ENCODE measurements around the gene TBCEL.

DNA sequence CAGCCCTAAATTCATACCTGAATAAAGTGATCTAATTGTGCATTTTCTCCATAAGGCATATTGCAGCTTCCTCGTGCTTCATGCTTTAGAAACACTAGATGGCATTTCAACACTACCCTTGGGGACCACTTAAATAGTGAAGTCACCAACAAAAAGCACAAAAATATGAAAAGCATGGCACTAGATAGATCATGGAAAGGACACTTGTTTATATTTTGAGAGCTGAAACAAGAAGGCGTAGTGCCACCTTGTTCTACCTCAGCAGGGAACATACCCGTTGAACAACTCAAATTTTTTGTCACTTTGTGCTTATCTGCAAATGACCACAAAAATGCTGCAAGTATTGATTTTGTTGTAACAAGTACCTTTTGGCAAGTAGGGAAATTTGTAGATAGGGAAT is 8.6 kb downstream of the TBCEL start:
- TF ChIP-seq, protein P1, sequence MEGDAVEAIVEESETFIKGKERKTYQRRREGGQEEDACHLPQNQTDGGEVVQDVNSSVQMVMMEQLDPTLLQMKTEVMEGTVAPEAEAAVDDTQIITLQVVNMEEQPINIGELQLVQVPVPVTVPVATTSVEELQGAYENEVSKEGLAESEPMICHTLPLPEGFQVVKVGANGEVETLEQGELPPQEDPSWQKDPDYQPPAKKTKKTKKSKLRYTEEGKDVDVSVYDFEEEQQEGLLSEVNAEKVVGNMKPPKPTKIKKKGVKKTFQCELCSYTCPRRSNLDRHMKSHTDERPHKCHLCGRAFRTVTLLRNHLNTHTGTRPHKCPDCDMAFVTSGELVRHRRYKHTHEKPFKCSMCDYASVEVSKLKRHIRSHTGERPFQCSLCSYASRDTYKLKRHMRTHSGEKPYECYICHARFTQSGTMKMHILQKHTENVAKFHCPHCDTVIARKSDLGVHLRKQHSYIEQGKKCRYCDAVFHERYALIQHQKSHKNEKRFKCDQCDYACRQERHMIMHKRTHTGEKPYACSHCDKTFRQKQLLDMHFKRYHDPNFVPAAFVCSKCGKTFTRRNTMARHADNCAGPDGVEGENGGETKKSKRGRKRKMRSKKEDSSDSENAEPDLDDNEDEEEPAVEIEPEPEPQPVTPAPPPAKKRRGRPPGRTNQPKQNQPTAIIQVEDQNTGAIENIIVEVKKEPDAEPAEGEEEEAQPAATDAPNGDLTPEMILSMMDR (conservative IDR thresholded peaks at IDR 0.05 in 1 of 2, IDR thresholded peaks at IDR 0.05 in 1 of 2; ENCODE audit: low read depth in 1 of 2, low read length in 2 of 2): no peak
- TF ChIP-seq EZH2 (IDR thresholded peaks at IDR 0.05; ENCODE audit: low read length, missing control alignments): no peak
